H9 (cell line): ENCODE measurements around the gene RHOJ. TPM values are rescaled to one million over a fixed set of nuclear protein-coding genes. Genes with fewer than 3 reads are reported as not detected.

ENCODE experiments used
- DNase-seq: peaks from one replicate; pipeline ENCODE4 v3.0.0-alpha.2; 2017
- H2AFZ ChIP-seq: one replicate; pipeline ENCODE4 v1.6.1; 2013; ENCODE audit warnings: mild to moderate bottlenecking, low read length, control low read depth, moderate library complexity
- H2AK5ac ChIP-seq: 2 replicates; pipeline ENCODE4 v1.6.1; 2013; ENCODE audit warnings: low read length, control low read depth, mixed read lengths; ENCODE audit not compliant: insufficient read length
- H2BK120ac ChIP-seq: one replicate; pipeline ENCODE4 v1.6.1; 2013; ENCODE audit warnings: low read depth, mild to moderate bottlenecking, low read length, control low read depth, inconsistent platforms; ENCODE audit not compliant: poor library complexity, severe bottlenecking
- H2BK12ac ChIP-seq: 2 replicates; pipeline ENCODE4 v1.6.1; 2013; ENCODE audit warnings: low read length, control low read depth, mixed read lengths, low read depth; ENCODE audit not compliant: insufficient read length
- H2BK15ac ChIP-seq: 2 replicates; pipeline ENCODE4 v1.6.1; 2013; ENCODE audit warnings: low read depth, low read length, control low read depth
- H2BK20ac ChIP-seq: one replicate; pipeline ENCODE4 v1.6.1; 2013; ENCODE audit warnings: low read depth, mild to moderate bottlenecking, low read length, control low read depth, inconsistent platforms; ENCODE audit not compliant: poor library complexity, severe bottlenecking
- H2BK5ac ChIP-seq: 2 replicates; pipeline ENCODE4 v1.6.1; 2013; ENCODE audit warnings: low read length, control low read depth, mixed read lengths; ENCODE audit not compliant: insufficient read length
- H3K14ac ChIP-seq: 2 replicates; pipeline ENCODE4 v1.6.1; 2013; ENCODE audit warnings: low read length, control low read depth; ENCODE audit not compliant: insufficient read depth
- H3K18ac ChIP-seq: 2 replicates; pipeline ENCODE4 v1.6.1; 2013; ENCODE audit warnings: low read depth, mild to moderate bottlenecking, mixed read lengths, low read length, control low read depth; ENCODE audit not compliant: insufficient read length
- H3K23ac ChIP-seq: 2 replicates; pipeline ENCODE4 v1.6.1; 2013; ENCODE audit warnings: low read length, control low read depth, mixed read lengths, low read depth; ENCODE audit not compliant: insufficient read length
- H3K23me2 ChIP-seq: 2 replicates; pipeline ENCODE4 v1.6.1; 2013; ENCODE audit warnings: low read depth, mild to moderate bottlenecking, mixed read lengths, low read length, control low read depth; ENCODE audit not compliant: insufficient read length, poor library complexity, severe bottlenecking
- H3K27ac ChIP-seq: 2 replicates; pipeline ENCODE4 v1.5.1; 2013; ENCODE audit warnings: low read length, control low read depth, mixed read lengths, low read depth; ENCODE audit not compliant: insufficient read length
- H3K27me3 ChIP-seq: 2 replicates; pipeline ENCODE4 v1.6.1; 2013; ENCODE audit warnings: low read length, control low read depth, inconsistent platforms; ENCODE audit not compliant: insufficient read depth
- H3K4ac ChIP-seq: 2 replicates; pipeline ENCODE4 v1.6.1; 2013; ENCODE audit warnings: low read depth, mild to moderate bottlenecking, control low read depth, inconsistent platforms, low read length, moderate library complexity
- H3K4me1 ChIP-seq: 2 replicates; pipeline ENCODE4 v1.6.1; 2013; ENCODE audit warnings: low read length, control low read depth, inconsistent platforms; ENCODE audit not compliant: insufficient read depth
- H3K4me2 ChIP-seq: 2 replicates; pipeline ENCODE4 v1.6.1; 2013; ENCODE audit warnings: low read length, control low read depth, mixed read lengths; ENCODE audit not compliant: insufficient read length, insufficient read depth
- H3K56ac ChIP-seq: 2 replicates; pipeline ENCODE4 v1.6.1; 2013; ENCODE audit warnings: low read depth, mild to moderate bottlenecking, mixed read lengths, low read length, control low read depth; ENCODE audit not compliant: insufficient read length
- H3K79me1 ChIP-seq: 2 replicates; pipeline ENCODE4 v1.6.1; 2013; ENCODE audit warnings: low read depth, mild to moderate bottlenecking, moderate library complexity, low read length, control low read depth, inconsistent platforms; ENCODE audit not compliant: insufficient read depth, poor library complexity, severe bottlenecking
- H3K79me2 ChIP-seq: 2 replicates; pipeline ENCODE4 v1.6.1; 2013; ENCODE audit warnings: low read length, control low read depth, inconsistent platforms; ENCODE audit not compliant: insufficient read depth
- H3K9ac ChIP-seq: 2 replicates; pipeline ENCODE4 v1.6.1; 2013; ENCODE audit warnings: low read length, control low read depth, mixed read lengths; ENCODE audit not compliant: insufficient read length; ENCODE audit errors: extremely low read depth
- H3K9me3 ChIP-seq: one replicate; pipeline ENCODE4 v1.6.1; 2013; ENCODE audit warnings: low read depth, low read length, inconsistent platforms; ENCODE audit not compliant: control insufficient read depth
- H3T11ph ChIP-seq: one replicate; pipeline ENCODE4 v1.6.1; 2013; ENCODE audit warnings: mild to moderate bottlenecking, low read length, control low read depth, inconsistent platforms
- H4K20me1 ChIP-seq: one replicate; pipeline ENCODE4 v1.6.1; 2013; ENCODE audit not compliant: control insufficient read depth, insufficient read length, insufficient read depth
- H4K5ac ChIP-seq: 2 replicates; pipeline ENCODE4 v1.6.1; 2013; ENCODE audit warnings: low read depth, mild to moderate bottlenecking, mixed read lengths, low read length, control low read depth; ENCODE audit not compliant: insufficient read length
- H4K8ac ChIP-seq: replicated peaks from 2 replicates; pipeline ENCODE4 v1.6.1; 2013; ENCODE audit warnings: low read length, control low read depth, mixed read lengths, low read depth; ENCODE audit not compliant: insufficient read length
- H4K91ac ChIP-seq: 2 replicates; pipeline ENCODE4 v1.6.1; 2013; ENCODE audit warnings: low read depth, mild to moderate bottlenecking, moderate library complexity, mixed read lengths, low read length, control low read depth; ENCODE audit not compliant: insufficient read length
- H3K27ac Mint-ChIP-seq, 3 experiments: 2 replicates in 2 of 3; 3 replicates in 1 of 3; pipeline ENCODE4 v1.8.0; 2020 to 2021; ENCODE audit warnings: mixed read lengths in 3 of 3, mild to moderate bottlenecking in 1 of 3, moderate library complexity in 1 of 3
- H3K27me3 Mint-ChIP-seq: 2 replicates; pipeline ENCODE4 v1.8.0; 2021; ENCODE audit warnings: low read depth, mild to moderate bottlenecking, moderate library complexity, mixed read lengths
- H3K36me3 Mint-ChIP-seq, 3 experiments: 2 replicates in 2 of 3; 3 replicates in 1 of 3; pipeline ENCODE4 v1.8.0; 2020 to 2021; ENCODE audit warnings: low read depth in 3 of 3, mixed read lengths in 3 of 3; ENCODE audit not compliant: insufficient read depth in 1 of 3
- H3K4me1 Mint-ChIP-seq, 2 experiments: 2 replicates each; pipeline ENCODE4 v1.8.0; 2020; ENCODE audit warnings: mixed read lengths in 2 of 2
- H3K4me3 Mint-ChIP-seq, 2 experiments: 2 replicates in 1 of 2; 3 replicates in 1 of 2; pipeline ENCODE4 v1.8.0; 2020 to 2021; ENCODE audit warnings: mild to moderate bottlenecking in 2 of 2, mixed read lengths in 2 of 2, moderate library complexity in 1 of 2
- H3K9me3 Mint-ChIP-seq, 2 experiments: 2 replicates in 1 of 2; 3 replicates in 1 of 2; pipeline ENCODE4 v1.8.0; 2020; ENCODE audit warnings: mild to moderate bottlenecking in 2 of 2, mixed read lengths in 2 of 2, moderate library complexity in 1 of 2
- CTCF ChIP-seq: fragments of 200-600 bp; sonication (generic); conservative IDR thresholded peaks from 3 replicates; pipeline ENCODE4 v1.8.0; 2021; ENCODE audit warnings: antibody characterized with exemption, mild to moderate bottlenecking
- WGBS: extraction: QIAGEN DNeasy Blood & Tissue Kit; methylation state at CpG from one replicate; pipeline ENCODE4 v1.1.7; 2013; ENCODE audit warnings: missing lambda C conversion rate, low lambda C conversion rate, mixed read lengths; ENCODE audit not compliant: insufficient read length; ENCODE audit errors: extremely low coverage; 5-methylcytosine and 5-hydroxymethylcytosine counted together
- total RNA-seq: library from RNA; stranded (reverse); gene quantifications from 2 replicates; pipeline ENCODE4 v1.2.1, GENCODE V29; 2021

RHOJ gene
- total RNA-seq, 1 experiment from 2014 or later, result not detected

DNA sequence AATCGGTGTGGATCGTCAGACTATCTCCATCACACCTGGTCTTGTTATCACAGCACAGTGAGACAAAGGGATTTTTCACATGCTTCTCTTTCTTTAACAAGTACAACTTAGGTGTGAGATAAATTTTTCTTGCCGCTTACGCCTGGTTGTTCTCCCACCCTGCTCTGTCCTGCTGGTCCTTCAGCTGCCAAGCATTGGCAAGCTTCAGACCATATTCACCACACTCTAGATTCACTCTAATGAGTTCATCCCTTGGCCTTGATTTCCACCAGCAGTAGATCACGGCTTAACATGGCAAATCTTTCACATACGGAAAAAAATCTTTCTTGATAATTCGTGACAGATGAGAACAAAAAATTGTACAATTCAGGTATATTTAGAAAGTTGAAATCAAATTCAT, 33.5 kb downstream of the RHOJ start:
- Histone ChIP-seq H4K20me1 (no peaks in the 10 kb centered on the region), H2BK120ac (no peak overlapping the region), H2BK12ac (no peak overlapping the region), H2AK5ac (no peak overlapping the region), H4K5ac (no peak overlapping the region), H3K4ac (no peak overlapping the region), H3K27me3 (no peaks in the 10 kb centered on the region), H3K79me2 (no peaks in the 10 kb centered on the region), H3K18ac (no peak overlapping the region), H2BK20ac (no peak overlapping the region), H3K23me2 (no peaks in the 10 kb centered on the region), H3K79me1 (no peaks in the 10 kb centered on the region), H3K9ac (no peak overlapping the region), H3K4me2 (no peak overlapping the region), H3K27ac (no peak overlapping the region), H3K56ac (no peak overlapping the region), H2BK5ac (no peak overlapping the region), H3T11ph (no peak overlapping the region), H2BK15ac (no peak overlapping the region), H4K8ac (no peak overlapping the region), H2AFZ (no peak overlapping the region), H4K91ac (no peak overlapping the region), H3K23ac (no peak overlapping the region), H3K14ac (no peak overlapping the region), H3K4me1 (no peaks in the 10 kb centered on the region; the same call in 1 of the 2 replicates), H3K9me3 (no peaks in the 10 kb centered on the region)
- WGBS, result no CpG with 5 or more reads among the region's 7 CpGs
- no peaks in the 10 kb centered on the region for H3K27me3 Mint-ChIP-seq
- no peak for TF ChIP-seq CTCF
- H3K27ac Mint-ChIP-seq, result no peak overlapping the region
- no peak overlapping the region for H3K4me3 Mint-ChIP-seq
- H3K4me1 Mint-ChIP-seq, result peaks cover 6 to 9% of the 10 kb centered on the region in 2 experiments
- DNase-seq, result no peak
- no peaks in the 10 kb centered on the region for H3K9me3 Mint-ChIP-seq
- H3K36me3 Mint-ChIP-seq, result no peaks in the 10 kb centered on the region
